Mucosa of rectum (tissue), 2 donors: ENCODE results near the gene TTLL5.

Experiments used
- H3K27ac ChIP-seq, 2 donors: one replicate each; pipeline ENCODE4 v1.7.0; 2013; ENCODE audit warnings: inconsistent platforms in 2 of 2, low read depth in 2 of 2, low read length in 2 of 2
- H3K27me3 ChIP-seq, 2 donors: one replicate each; pipeline ENCODE4 v1.7.0; 2013; ENCODE audit warnings: low read length in 2 of 2; ENCODE audit not compliant: control insufficient read depth in 2 of 2, insufficient read depth in 2 of 2
- H3K36me3 ChIP-seq, 2 donors: one replicate each; pipeline ENCODE4 v1.7.0; 2013; ENCODE audit warnings: low read length in 2 of 2; ENCODE audit not compliant: control insufficient read depth in 2 of 2, insufficient read depth in 2 of 2
- H3K4me1 ChIP-seq, 2 donors: one replicate each; pipeline ENCODE4 v1.7.0; 2013; ENCODE audit warnings: low read length in 2 of 2, mild to moderate bottlenecking in 1 of 2; ENCODE audit not compliant: control insufficient read depth in 2 of 2, insufficient read depth in 2 of 2
- H3K4me3 ChIP-seq, 2 donors: one replicate each; pipeline ENCODE4 v1.7.0; 2013; ENCODE audit warnings: low read length in 2 of 2
- H3K9ac ChIP-seq, 2 donors: one replicate each; pipeline ENCODE4 v1.7.0; 2013; ENCODE audit warnings: low read length in 2 of 2, low read depth in 1 of 2, mild to moderate bottlenecking in 1 of 2
- H3K9me3 ChIP-seq, 2 donors: one replicate each; pipeline ENCODE4 v1.7.0; 2013; ENCODE audit warnings: low read length in 2 of 2; ENCODE audit not compliant: control insufficient read depth in 2 of 2
- donor health status: healthy.
- donor health status: Normal muscosa, but diverticular disease.

TTLL5 gene

DNA sequence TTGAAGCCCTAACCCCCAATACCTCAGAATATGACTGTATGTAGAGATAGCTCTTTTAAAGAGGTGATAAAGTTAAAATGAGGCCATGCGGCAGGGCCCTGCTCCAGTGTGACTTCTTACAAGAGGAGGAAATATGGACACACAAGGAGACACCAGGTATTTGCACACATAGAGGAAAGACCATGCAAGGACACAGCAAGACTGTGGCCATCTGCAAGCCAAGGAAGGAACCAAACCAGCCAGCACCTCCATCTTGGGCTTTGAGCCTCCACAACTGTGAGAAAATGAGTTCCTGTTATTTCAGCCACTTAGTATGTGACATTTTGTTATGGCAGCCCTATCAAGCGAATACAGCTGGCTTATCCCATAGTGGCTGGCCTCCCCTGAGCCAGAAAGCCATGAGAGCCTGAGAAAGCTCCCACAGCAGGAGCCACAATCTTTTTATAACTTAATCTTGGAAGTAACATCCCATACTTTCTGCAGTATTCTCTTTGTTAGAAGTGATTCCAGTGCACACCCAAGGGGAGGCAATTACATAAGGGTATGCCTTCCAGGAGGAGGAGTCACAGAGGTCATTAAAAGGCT, 272.8 kb downstream of the TTLL5 start:
- Histone ChIP-seq H3K27me3 (no peaks in the 10 kb centered on the region), H3K27ac (no peak overlapping the region), H3K4me1 (no peaks in the 10 kb centered on the region), H3K9ac (no peak overlapping the region), H3K9me3 (no peaks in the 10 kb centered on the region), H3K4me3 (no peak overlapping the region), H3K36me3 (peaks cover 0 to 2% of the 10 kb centered on the region in 2 donors)

DNA sequence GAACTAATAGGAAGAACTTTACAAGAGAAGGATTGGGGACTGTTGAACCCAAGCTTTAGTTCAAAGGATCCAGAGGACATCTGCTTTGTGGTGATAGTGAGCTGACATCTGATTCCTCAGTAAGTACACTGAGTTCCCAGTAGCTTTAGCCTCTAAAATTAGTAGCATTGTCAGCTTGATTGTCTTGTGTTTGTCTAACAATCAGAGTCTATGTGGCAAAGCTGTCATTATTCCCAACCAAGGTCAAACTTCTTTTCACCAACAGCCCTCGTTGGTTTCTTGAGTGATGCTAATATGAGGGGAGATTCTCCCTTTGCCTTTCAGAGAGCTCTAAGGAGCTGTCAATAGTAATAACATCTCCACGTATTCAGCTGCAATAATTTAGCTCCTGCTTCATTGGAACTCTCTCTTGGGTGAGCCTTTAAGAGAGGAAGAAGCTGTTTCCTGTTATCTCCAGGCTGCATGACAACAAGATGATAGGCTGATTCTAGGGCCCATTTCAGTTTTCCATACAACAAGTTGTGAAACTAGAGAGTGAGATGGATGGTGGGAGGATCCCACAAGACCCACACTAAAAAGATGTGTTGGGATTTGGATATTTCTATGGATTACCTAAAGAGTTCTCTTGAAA, 274.1 kb downstream of the TTLL5 start:
- Histone ChIP-seq H3K9me3 (no peaks in the 10 kb centered on the region), H3K27me3 (no peaks in the 10 kb centered on the region), H3K36me3 (peaks cover 0 to 2% of the 10 kb centered on the region in 2 donors), H3K9ac (no peak overlapping the region), H3K27ac (no peak overlapping the region), H3K4me3 (no peak overlapping the region), H3K4me1 (no peaks in the 10 kb centered on the region)

DNA sequence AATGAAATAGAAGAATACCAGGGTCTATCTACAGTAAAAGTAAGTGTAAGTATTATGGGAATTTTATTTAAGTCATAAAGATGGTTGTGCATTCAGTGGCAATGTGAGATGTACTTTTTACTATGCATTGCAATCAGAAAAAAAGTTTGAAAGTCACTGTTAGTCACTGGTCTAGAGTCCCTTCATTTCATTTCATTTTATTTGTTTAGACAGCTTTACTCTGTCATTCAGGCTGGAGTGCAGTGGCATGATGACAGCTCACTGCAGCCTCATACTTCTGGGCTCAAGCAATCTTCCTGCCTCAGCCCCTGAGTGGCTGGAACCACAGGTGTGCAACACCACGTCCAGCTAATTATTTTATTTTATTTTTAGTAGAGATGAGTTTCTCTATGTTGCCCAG, 278.2 kb downstream of the TTLL5 start:
- Histone ChIP-seq H3K9me3 (no peaks in the 10 kb centered on the region), H3K36me3 (no peaks in the 10 kb centered on the region), H3K9ac (no peak overlapping the region), H3K27me3 (no peaks in the 10 kb centered on the region), H3K27ac (no peak overlapping the region), H3K4me3 (no peak overlapping the region), H3K4me1 (no peaks in the 10 kb centered on the region)

DNA sequence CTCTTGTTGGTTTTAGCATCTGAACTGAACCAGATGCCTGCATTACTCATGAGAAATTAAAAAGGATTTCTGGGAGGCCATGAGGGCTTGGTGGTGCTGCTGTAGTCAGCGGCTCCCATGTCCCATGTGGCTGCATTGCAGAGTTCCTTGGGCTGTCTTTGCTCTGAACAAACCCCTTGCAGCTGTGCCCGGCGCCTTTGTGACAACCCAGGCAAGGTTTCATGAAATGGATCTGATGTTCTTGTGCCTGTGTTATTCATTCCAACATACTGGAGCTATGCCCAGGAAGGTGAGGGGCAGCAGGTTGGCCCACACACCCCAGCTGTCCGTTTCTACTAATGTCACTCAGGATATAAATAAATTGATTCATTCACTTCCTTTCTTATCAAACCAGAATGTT, 280.0 kb downstream of the TTLL5 start:
- H3K9me3 ChIP-seq, result no peaks in the 10 kb centered on the region
- no peak overlapping the region for H3K9ac ChIP-seq
- no peak overlapping the region for H3K4me3 ChIP-seq
- H3K36me3 ChIP-seq, result no peaks in the 10 kb centered on the region
- no peaks in the 10 kb centered on the region for H3K27me3 ChIP-seq
- H3K27ac ChIP-seq, result no peak overlapping the region
- H3K4me1 ChIP-seq, result no peaks in the 10 kb centered on the region

DNA sequence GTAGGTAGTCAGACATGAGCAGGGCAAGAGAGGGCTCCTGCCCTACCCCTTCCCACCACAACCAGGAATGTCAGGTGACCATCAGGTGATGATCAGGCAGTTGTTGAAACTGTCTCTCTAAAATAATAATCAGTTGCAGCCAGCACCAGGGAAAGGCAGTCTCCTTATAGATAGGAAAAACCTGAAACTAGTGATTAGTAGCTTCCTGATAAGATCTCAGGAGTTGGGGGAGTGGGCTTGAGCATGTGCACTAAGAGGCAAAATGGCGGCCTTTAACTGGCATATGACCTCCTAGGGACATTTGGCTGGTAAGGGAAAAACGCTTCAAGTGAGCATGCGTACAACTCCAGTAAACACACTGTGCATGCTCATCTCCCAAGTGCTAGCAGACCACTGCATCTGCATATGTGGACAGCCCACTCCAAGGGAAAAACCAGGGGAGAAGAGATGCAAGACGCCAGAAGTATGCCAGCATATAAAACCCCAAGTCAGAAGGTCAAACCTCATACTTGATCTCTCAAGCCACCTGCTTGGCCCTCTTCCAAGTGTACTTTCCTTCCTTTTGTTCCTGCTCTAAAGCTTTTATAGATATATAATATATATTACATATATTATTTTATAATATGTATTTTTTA, 283.7 kb downstream of the TTLL5 start:
- Histone ChIP-seq H3K9me3 (no peaks in the 10 kb centered on the region), H3K4me1 (no peaks in the 10 kb centered on the region), H3K27me3 (no peaks in the 10 kb centered on the region), H3K4me3 (no peak overlapping the region), H3K9ac (no peak overlapping the region), H3K36me3 (no peaks in the 10 kb centered on the region), H3K27ac (no peak overlapping the region)

DNA sequence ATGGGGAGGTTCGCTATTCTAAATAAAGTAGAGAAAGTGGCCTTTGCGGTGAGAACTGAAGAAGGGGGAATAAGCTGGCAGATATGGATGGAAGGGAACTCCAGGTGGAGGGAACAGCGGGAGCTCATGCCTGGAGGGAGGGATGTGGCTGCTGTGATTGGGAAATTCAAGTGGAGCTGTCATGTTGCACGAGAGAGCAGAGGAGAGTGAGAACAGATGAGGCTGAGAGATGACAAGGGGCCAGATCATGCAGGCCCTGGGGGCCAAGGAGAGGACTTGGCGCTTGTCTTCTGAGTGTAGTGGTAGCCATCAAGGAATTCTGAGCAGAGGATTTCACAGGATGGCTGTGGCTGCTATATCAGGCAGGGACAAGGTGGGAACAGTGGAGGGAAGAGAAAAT, 285.7 kb downstream of the TTLL5 start:
- Histone ChIP-seq H3K9me3 (no peaks in the 10 kb centered on the region), H3K9ac (no peak overlapping the region), H3K27me3 (no peaks in the 10 kb centered on the region), H3K27ac (no peak overlapping the region), H3K36me3 (no peaks in the 10 kb centered on the region), H3K4me1 (no peaks in the 10 kb centered on the region), H3K4me3 (no peak overlapping the region)

DNA sequence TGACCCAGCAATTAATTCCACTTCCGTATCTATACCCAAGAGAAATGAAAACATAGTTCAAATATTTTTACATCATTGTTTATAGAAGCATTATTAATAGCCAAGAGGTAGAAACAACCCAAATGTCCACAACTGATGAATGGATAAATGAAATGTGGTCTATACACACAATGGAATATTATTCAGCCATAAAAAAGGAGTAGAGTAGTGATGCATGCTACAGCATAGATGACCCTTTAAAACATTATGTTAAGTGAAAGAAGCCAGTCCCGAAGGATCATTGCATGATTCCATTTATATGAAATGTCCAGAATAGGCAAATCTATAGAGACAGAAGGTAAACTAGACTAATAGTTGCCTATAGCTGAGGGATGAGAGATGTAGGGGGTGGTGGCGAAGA, 291.4 kb downstream of the TTLL5 start:
- Histone ChIP-seq H3K4me1 (no peaks in the 10 kb centered on the region), H3K9ac (no peak overlapping the region), H3K36me3 (peaks cover 0 to 8% of the 10 kb centered on the region in 2 donors), H3K27ac (no peak overlapping the region), H3K27me3 (no peaks in the 10 kb centered on the region), H3K9me3 (no peaks in the 10 kb centered on the region), H3K4me3 (no peak overlapping the region)

DNA sequence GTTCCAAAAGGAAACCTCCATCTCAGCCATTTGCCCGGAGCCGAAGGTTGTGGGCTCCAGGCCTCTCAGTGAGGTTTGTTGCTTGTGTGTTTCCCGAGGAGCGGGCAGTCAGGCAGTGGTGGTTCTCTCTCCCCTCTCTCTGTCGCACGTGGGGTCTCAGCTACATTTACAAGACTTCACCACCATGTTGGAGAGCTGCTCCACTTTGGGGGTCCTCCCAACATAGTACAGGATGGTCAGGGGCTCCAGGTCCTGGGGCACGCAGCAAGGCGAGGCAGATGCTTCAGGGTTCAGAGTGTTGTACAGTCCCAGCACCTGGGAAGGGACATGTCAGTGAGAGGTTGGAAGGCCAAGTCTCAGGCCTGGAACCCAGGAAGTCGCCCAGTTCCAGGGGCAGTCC, 298.0 kb downstream of the TTLL5 start:
- no peaks in the 10 kb centered on the region for H3K9me3 ChIP-seq
- no peak overlapping the region for H3K27ac ChIP-seq
- H3K4me1 ChIP-seq, result no peaks in the 10 kb centered on the region
- H3K4me3 ChIP-seq, result no peak overlapping the region
- H3K27me3 ChIP-seq, result no peaks in the 10 kb centered on the region
- peaks cover 5 to 11% of the 10 kb centered on the region in 2 donors for H3K36me3 ChIP-seq
- no peak overlapping the region for H3K9ac ChIP-seq

DNA sequence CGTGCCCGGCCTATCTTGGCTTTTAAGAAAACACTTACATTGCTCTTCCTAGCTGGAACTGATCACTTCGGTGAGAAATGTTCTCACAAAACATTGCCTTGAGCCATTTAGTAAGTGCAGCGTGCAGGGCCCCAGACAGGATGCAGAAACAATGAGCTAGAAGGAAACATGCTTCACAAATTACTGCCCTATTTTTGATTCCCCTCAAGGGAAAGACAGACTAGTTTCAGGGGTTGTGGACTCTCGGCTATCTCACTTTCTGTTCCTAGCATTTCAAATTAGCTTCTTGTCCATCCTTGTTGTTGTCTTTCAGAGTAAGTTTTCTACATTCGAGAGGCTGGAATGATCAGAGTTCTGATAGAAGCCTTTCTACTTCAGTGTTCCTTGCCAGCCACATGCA, 299.2 kb downstream of the TTLL5 start:
- H3K36me3 ChIP-seq, result peaks cover 5% of the 10 kb centered on the region in 2 donors
- H3K27me3 ChIP-seq, result no peaks in the 10 kb centered on the region
- no peak overlapping the region for H3K27ac ChIP-seq
- no peak overlapping the region for H3K4me3 ChIP-seq
- H3K9ac ChIP-seq, result no peak overlapping the region
- no peaks in the 10 kb centered on the region for H3K4me1 ChIP-seq
- H3K9me3 ChIP-seq, result no peaks in the 10 kb centered on the region

DNA sequence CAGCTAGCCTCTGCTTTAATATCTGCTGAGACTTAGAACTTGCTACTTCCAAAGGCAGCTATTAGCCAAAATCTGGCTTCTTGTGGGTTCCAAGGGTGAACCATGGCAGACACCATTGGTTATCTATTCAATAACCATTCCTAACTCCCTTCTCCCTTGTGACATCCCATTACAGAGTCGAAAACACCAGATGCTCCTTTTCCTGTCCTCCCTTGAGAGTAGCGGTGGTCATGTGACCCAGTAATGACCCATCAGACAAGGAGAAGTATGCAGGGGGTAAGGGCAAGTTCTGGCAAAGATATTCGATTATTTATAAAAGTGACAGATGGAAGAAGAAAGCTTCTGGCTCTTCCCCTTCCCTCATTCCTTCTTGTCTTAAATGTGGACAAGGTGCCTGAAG, 300.6 kb downstream of the TTLL5 start:
- H3K9me3 ChIP-seq, result no peaks in the 10 kb centered on the region
- peaks cover 3 to 5% of the 10 kb centered on the region in 2 donors for H3K36me3 ChIP-seq
- no peak overlapping the region for H3K4me3 ChIP-seq

More for the DNA sequence above, 300.6 kb downstream of the TTLL5 start:
- H3K9ac ChIP-seq, result no peak overlapping the region
- no peaks in the 10 kb centered on the region for H3K27me3 ChIP-seq
- H3K27ac ChIP-seq, result no peak overlapping the region
- H3K4me1 ChIP-seq, result no peaks in the 10 kb centered on the region
